ENCODE results near the gene CPNE7.
A peak's percentile ranks its signal among the peaks of the same experiment; 100 is the strongest.

The CPNE7 gene

DNA sequence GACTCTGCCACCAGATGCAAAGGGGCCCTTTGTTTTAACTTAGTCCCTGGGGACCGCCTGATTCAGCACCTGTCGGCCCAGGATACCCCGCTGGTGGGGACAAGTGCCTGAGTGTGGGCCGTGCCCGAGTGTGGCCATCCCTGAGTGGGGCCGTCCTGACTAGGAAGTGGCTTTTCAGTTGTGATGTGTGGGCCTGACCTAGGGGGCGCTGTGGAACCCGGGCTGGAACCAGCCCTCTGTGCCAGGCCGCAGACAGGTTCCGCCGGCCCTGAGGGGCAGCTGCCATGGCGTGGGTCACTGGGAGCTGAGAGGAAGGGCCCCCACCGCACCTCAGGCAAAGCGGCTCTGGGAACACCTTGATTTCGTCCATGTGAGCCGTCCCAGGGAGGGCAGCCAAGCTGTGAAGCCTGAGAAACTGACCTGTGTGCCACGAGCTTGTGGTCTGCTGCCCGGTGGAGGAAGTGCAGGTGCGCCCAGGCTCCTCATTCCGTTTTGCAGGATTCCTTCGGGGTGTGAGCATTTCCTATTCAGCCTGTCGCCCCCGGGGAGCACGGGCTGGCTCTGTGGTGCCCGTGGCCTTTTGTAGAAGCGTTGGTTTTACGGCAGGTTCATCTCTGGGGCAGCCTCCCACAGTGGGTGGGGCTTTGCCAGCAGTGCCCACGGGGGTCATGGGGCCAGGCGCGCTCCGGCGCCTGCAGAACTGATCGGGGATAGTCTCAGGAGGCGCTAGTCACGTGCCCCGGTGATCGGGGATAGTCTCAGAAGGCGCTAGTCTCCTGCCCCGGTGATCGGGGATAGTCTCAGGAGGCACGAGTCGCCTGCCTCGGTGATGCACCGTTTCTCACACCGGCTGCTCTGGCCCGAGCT, 9.8 kb upstream of the CPNE7 start (continued):
- no peak for TF ChIP-seq ZNF398 (tag by site-specific recombination; IDR thresholded peaks at IDR 0.05)
- no peak for TF ChIP-seq ZNF266 (tag by site-specific recombination; IDR thresholded peaks at IDR 0.05; ENCODE audit: low read depth)
- TF ChIP-seq ZNF133 (tag by site-specific recombination; IDR thresholded peaks at IDR 0.05): no peak
- TF ChIP-seq ZNF843 (tag by site-specific recombination; IDR thresholded peaks at IDR 0.05): no peak; the same call in 1 of the 2 replicates
- no peak for TF ChIP-seq GLI2 (tag by site-specific recombination; IDR thresholded peaks at IDR 0.05; ENCODE audit: borderline replicate concordance, low read depth)
- TF ChIP-seq ZNF791 (tag by site-specific recombination; IDR thresholded peaks at IDR 0.05): no peak
- no peak for TF ChIP-seq ZNF19 (tag by site-specific recombination; IDR thresholded peaks at IDR 0.05; ENCODE audit: low read depth)
- TF ChIP-seq SP3 (tag by site-specific recombination; IDR thresholded peaks at IDR 0.05): peak; percentile 39; the same call in 1 of the 2 replicates
- peak; percentile 58; the same call in 1 of the 2 replicates for TF ChIP-seq KLF16 (tag by site-specific recombination; IDR thresholded peaks at IDR 0.05)
- peak; percentile 80 for TF ChIP-seq ZNF600 (tag by site-specific recombination; IDR thresholded peaks at IDR 0.05)
- TF ChIP-seq ZNF785 (tag by site-specific recombination; IDR thresholded peaks at IDR 0.05): no peak
- no peak for TF ChIP-seq ZNF48 (tag by site-specific recombination; IDR thresholded peaks at IDR 0.05)
- TF ChIP-seq YY1 (tag by site-specific recombination; IDR thresholded peaks at IDR 0.05): peak; percentile 12; the same call in 1 of the 2 replicates
- TF ChIP-seq ZBTB6 (tag by site-specific recombination; IDR thresholded peaks at IDR 0.05): no peak
- peak; percentile 71; the same call in 1 of the 2 replicates for TF ChIP-seq ZNF423 (tag by site-specific recombination; IDR thresholded peaks at IDR 0.05)
- no peak for TF ChIP-seq KLF7 (tag by site-specific recombination; IDR thresholded peaks at IDR 0.05; ENCODE audit: borderline replicate concordance)
- TF ChIP-seq ZNF302 (tag by site-specific recombination; IDR thresholded peaks at IDR 0.05; ENCODE audit: low read depth): no peak
- no peak for TF ChIP-seq ZNF623 (tag by site-specific recombination; IDR thresholded peaks at IDR 0.05)
- peak; percentile 54 for TF ChIP-seq ZIC2 (tag by site-specific recombination; IDR thresholded peaks at IDR 0.05)
- peak; percentile 66; the same call in 1 of the 2 replicates for TF ChIP-seq ZFP69B (tag by site-specific recombination; IDR thresholded peaks at IDR 0.05)
- TF ChIP-seq ZNF707 (tag by site-specific recombination; IDR thresholded peaks at IDR 0.05): no peak
- TF ChIP-seq GLIS1 (tag by site-specific recombination; IDR thresholded peaks at IDR 0.05): peak; percentile 8
- TF ChIP-seq ZBTB1 (tag by site-specific recombination; IDR thresholded peaks at IDR 0.05): no peak
- peak; percentile 76 for TF ChIP-seq ZXDB (tag by site-specific recombination; IDR thresholded peaks at IDR 0.05)
- TF ChIP-seq ZNF2 (tag by site-specific recombination; IDR thresholded peaks at IDR 0.05): peak; percentile 99
- TF ChIP-seq GLIS2 (tag by site-specific recombination; IDR thresholded peaks at IDR 0.05): peak; percentile 91
- TF ChIP-seq ZNF354C (tag by site-specific recombination; IDR thresholded peaks at IDR 0.05; ENCODE audit: borderline replicate concordance, low read depth): no peak
- TF ChIP-seq, protein P1, sequence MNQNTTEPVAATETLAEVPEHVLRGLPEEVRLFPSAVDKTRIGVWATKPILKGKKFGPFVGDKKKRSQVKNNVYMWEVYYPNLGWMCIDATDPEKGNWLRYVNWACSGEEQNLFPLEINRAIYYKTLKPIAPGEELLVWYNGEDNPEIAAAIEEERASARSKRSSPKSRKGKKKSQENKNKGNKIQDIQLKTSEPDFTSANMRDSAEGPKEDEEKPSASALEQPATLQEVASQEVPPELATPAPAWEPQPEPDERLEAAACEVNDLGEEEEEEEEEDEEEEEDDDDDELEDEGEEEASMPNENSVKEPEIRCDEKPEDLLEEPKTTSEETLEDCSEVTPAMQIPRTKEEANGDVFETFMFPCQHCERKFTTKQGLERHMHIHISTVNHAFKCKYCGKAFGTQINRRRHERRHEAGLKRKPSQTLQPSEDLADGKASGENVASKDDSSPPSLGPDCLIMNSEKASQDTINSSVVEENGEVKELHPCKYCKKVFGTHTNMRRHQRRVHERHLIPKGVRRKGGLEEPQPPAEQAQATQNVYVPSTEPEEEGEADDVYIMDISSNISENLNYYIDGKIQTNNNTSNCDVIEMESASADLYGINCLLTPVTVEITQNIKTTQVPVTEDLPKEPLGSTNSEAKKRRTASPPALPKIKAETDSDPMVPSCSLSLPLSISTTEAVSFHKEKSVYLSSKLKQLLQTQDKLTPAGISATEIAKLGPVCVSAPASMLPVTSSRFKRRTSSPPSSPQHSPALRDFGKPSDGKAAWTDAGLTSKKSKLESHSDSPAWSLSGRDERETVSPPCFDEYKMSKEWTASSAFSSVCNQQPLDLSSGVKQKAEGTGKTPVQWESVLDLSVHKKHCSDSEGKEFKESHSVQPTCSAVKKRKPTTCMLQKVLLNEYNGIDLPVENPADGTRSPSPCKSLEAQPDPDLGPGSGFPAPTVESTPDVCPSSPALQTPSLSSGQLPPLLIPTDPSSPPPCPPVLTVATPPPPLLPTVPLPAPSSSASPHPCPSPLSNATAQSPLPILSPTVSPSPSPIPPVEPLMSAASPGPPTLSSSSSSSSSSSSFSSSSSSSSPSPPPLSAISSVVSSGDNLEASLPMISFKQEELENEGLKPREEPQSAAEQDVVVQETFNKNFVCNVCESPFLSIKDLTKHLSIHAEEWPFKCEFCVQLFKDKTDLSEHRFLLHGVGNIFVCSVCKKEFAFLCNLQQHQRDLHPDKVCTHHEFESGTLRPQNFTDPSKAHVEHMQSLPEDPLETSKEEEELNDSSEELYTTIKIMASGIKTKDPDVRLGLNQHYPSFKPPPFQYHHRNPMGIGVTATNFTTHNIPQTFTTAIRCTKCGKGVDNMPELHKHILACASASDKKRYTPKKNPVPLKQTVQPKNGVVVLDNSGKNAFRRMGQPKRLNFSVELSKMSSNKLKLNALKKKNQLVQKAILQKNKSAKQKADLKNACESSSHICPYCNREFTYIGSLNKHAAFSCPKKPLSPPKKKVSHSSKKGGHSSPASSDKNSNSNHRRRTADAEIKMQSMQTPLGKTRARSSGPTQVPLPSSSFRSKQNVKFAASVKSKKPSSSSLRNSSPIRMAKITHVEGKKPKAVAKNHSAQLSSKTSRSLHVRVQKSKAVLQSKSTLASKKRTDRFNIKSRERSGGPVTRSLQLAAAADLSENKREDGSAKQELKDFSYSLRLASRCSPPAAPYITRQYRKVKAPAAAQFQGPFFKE (tag by site-specific recombination; IDR thresholded peaks at IDR 0.05; ENCODE audit: borderline replicate concordance): peak; percentile 65; the same call in 1 of the 2 replicates
- TF ChIP-seq ZNF514 (tag by site-specific recombination; IDR thresholded peaks at IDR 0.05): no peak
- no peak for TF ChIP-seq ZNF426 (tag by site-specific recombination; IDR thresholded peaks at IDR 0.05)
- TF ChIP-seq ZFP37 (tag by site-specific recombination; IDR thresholded peaks at IDR 0.05): no peak; the same call in none of the 2 replicates
- TF ChIP-seq ZNF140 (tag by site-specific recombination; IDR thresholded peaks at IDR 0.05): no peak
- no peak for TF ChIP-seq ZNF596 (tag by site-specific recombination; IDR thresholded peaks at IDR 0.05)

Measured in HEK293 (cell line).